Adipocyte (in vitro differentiated cells): ENCODE results near the gene GON7.

ENCODE experiments used
- DNase-seq: peaks from one replicate; pipeline ENCODE4 v3.0.0-alpha.2; 2015; ENCODE audit warnings: low read depth
- H3K27me3 ChIP-seq: replicated peaks from 2 replicates; pipeline ENCODE4 v1.7.0; 2013; ENCODE audit warnings: mild to moderate bottlenecking, low read length, moderate library complexity; ENCODE audit not compliant: control insufficient read depth, insufficient read depth
- H3K36me3 ChIP-seq: 2 replicates; pipeline ENCODE4 v1.7.0; 2013; ENCODE audit warnings: low read length, mild to moderate bottlenecking, moderate library complexity; ENCODE audit not compliant: control insufficient read depth, insufficient read depth, severe bottlenecking
- H3K4me1 ChIP-seq: 2 replicates; pipeline ENCODE4 v1.7.0; 2013; ENCODE audit warnings: mild to moderate bottlenecking, low read length, moderate library complexity; ENCODE audit not compliant: control insufficient read depth, insufficient read depth
- H3K4me3 ChIP-seq: 2 replicates; pipeline ENCODE4 v1.7.0; 2013; ENCODE audit warnings: mild to moderate bottlenecking, low read length, moderate library complexity
- H3K9ac ChIP-seq: 2 replicates; pipeline ENCODE4 v1.7.0; 2013; ENCODE audit warnings: mild to moderate bottlenecking, low read length, moderate library complexity
- H3K9me3 ChIP-seq: 2 replicates; pipeline ENCODE4 v1.7.0; 2013; ENCODE audit warnings: mild to moderate bottlenecking, low read length, moderate library complexity; ENCODE audit not compliant: control insufficient read depth

Gene GON7

GRCh38 chr14:93230539-93230938 lies 23.7 kb upstream of the GON7 start:
- H3K9ac ChIP-seq: no peak overlapping the region
- DNase-seq: no peak
- H3K27me3 ChIP-seq: no peaks in the 10 kb centered on the region

GRCh38 chr14:93228550-93228949 lies 21.7 kb upstream of the GON7 start:
- no peak overlapping the region for H3K4me3 ChIP-seq
- peaks cover 3% of the 10 kb centered on the region for H3K4me1 ChIP-seq
- H3K9me3 ChIP-seq: no peaks in the 10 kb centered on the region
- no peak overlapping the region for H3K9ac ChIP-seq
- no peaks in the 10 kb centered on the region for H3K27me3 ChIP-seq
- DNase-seq: no peak
- H3K36me3 ChIP-seq: peaks cover 33% of the 10 kb centered on the region

More at GRCh38 chr14:93230539-93230938, 23.7 kb upstream of the GON7 start:
- peaks cover 3% of the 10 kb centered on the region for H3K4me1 ChIP-seq
- H3K36me3 ChIP-seq: peaks cover 24% of the 10 kb centered on the region
- no peak overlapping the region for H3K4me3 ChIP-seq
- H3K9me3 ChIP-seq: no peaks in the 10 kb centered on the region

- no peak for DNase-seq
- Histone ChIP-seq H3K9ac (no peak overlapping the region), H3K9me3 (no peaks in the 10 kb centered on the region), H3K27me3 (no peaks in the 10 kb centered on the region), H3K4me3 (no peak overlapping the region), H3K36me3 (peaks cover 51% of the 10 kb centered on the region), H3K4me1 (no peaks in the 10 kb centered on the region)
Observed at GRCh38 chr14:93223565-93223964, 16.7 kb upstream of the GON7 start.

DNA sequence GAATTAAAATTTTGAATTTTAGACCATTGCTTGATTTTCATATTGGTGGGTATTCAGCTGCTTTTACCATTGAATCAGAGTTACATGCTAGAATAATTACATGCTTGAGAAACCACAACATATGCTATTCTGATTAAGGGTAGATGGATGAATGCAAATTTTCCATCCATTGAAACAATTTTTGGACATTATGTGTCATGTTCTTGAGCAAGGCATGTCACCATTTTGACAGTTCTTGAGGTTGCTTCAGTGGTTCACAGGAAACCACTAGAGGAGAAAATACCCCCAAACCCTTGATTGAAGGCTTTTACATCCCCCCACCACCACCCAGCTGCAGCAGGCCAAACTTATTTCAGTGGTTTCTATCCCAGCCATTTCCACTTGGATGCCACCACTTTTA lies 13.6 kb upstream of the GON7 start:
- DNase-seq: no peak
- Histone ChIP-seq H3K9me3 (no peaks in the 10 kb centered on the region), H3K4me3 (no peak overlapping the region), H3K36me3 (peaks cover 55% of the 10 kb centered on the region), H3K4me1 (no peaks in the 10 kb centered on the region), H3K27me3 (no peaks in the 10 kb centered on the region), H3K9ac (no peak overlapping the region)

DNA sequence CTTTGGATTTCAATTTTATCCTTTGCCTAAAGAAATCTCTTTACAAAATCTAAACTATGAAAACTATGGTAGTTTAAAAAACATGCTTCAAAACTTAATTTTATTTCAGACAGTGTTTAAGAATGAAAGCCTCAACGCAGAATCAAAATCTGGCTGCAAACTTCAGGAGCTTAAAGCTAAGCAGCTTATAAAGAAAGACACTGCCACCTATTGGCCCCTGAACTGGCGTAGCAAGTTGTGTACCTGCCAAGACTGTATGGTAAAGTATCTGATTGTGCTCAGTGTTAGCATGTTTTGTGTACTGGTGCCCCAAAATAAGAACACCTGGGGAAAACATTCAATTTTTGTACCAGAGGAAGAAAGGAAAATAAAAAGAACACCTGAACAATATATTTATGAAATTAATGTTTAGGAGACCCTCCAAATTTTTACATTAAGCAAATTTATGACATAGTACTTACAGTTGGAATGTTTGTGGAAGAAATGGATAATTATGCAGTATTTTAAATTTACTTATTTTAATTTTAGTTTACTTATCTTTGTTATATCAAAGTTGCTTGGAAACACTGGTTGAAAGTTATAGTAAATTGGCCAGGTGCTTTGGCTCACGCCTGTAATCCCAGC lies 12.3 kb upstream of the GON7 start:
- H3K9me3 ChIP-seq: no peaks in the 10 kb centered on the region
- H3K4me1 ChIP-seq: no peaks in the 10 kb centered on the region
- no peak overlapping the region for H3K4me3 ChIP-seq
- H3K9ac ChIP-seq: no peak overlapping the region
- peaks cover 56% of the 10 kb centered on the region for H3K36me3 ChIP-seq
- DNase-seq: peak; percentile 56
- H3K27me3 ChIP-seq: no peaks in the 10 kb centered on the region

- DNase-seq: no peak
- Histone ChIP-seq H3K4me3 (no peak overlapping the region), H3K4me1 (no peaks in the 10 kb centered on the region), H3K9me3 (no peaks in the 10 kb centered on the region), H3K9ac (no peak overlapping the region), H3K36me3 (peaks cover 54% of the 10 kb centered on the region), H3K27me3 (no peaks in the 10 kb centered on the region)
Observed at GRCh38 chr14:93214598-93214997, 7.7 kb upstream of the GON7 start.

DNA sequence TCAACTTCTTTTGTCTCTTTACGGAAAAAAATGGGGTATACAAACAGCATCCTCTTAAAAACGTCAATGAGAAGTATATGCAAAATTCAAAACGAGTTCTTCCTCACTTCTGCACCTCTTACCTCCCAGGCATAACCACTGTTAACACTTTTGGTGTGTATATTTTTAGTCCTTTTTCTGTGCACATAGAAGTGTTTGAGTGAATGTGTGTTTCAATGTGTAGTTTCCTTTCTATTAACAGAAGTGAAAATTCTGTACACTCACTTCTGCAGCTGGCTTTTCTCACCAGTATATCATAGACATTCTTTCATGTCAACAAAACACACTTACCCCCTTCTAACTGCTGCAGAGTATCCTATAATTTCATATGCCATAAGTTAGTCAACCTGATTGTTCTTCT lies 5.6 kb upstream of the GON7 start:
- peaks cover 9% of the 10 kb centered on the region for H3K4me1 ChIP-seq
- H3K36me3 ChIP-seq: peaks cover 48% of the 10 kb centered on the region
- H3K4me3 ChIP-seq: no peak overlapping the region
- H3K27me3 ChIP-seq: no peaks in the 10 kb centered on the region
- H3K9me3 ChIP-seq: no peaks in the 10 kb centered on the region
- no peak overlapping the region for H3K9ac ChIP-seq
- no peak for DNase-seq

- H3K27me3 ChIP-seq: no peaks in the 10 kb centered on the region
Observed at GRCh38 chr14:93207468-93208308, 823 bp upstream of the GON7 start.

GRCh38 chr14:93201155-93201704 lies 5.6 kb downstream of the GON7 start:
- no peak overlapping the region for H3K4me3 ChIP-seq
- no peaks in the 10 kb centered on the region for H3K36me3 ChIP-seq
- H3K27me3 ChIP-seq: no peaks in the 10 kb centered on the region
- H3K4me1 ChIP-seq: peaks cover 6% of the 10 kb centered on the region
- H3K9me3 ChIP-seq: no peaks in the 10 kb centered on the region
- H3K9ac ChIP-seq: no peak overlapping the region
- no peak for DNase-seq

More at GRCh38 chr14:93207468-93208308, 823 bp upstream of the GON7 start:
- peak overlapping the region; percentile 98 for H3K4me3 ChIP-seq
- no peaks in the 10 kb centered on the region for H3K9me3 ChIP-seq
- peaks cover 15% of the 10 kb centered on the region for H3K4me1 ChIP-seq
- peaks cover 12% of the 10 kb centered on the region for H3K36me3 ChIP-seq
- DNase-seq: peak; percentile 76
- H3K9ac ChIP-seq: peak overlapping the region; percentile 93

DNA sequence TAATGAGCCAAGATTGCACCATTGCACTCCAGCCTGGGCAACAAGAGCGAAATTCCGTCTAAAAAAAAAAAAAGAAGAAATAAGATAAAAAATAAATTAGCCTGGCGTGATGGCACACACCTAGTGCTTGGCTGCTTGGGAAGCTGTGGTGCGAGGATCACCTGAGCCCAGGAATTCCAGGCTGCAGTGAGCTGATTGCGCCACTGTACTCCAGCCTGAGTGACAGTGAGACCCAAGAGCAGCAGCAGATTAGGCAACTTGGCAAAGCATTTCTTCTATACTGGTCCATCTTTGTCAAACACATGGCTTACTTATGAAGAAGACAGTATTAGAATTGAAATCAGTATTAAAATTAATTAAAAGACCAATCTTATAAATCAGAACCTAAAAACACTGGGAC lies 6.3 kb downstream of the GON7 start:
- Histone ChIP-seq H3K27me3 (no peaks in the 10 kb centered on the region), H3K9me3 (no peaks in the 10 kb centered on the region), H3K36me3 (no peaks in the 10 kb centered on the region), H3K4me3 (no peak overlapping the region), H3K4me1 (no peaks in the 10 kb centered on the region), H3K9ac (no peak overlapping the region)
- no peak for DNase-seq

GRCh38 chr14:93199031-93199430 lies 7.8 kb downstream of the GON7 start:
- Histone ChIP-seq H3K27me3 (no peaks in the 10 kb centered on the region), H3K4me3 (no peak overlapping the region), H3K36me3 (no peaks in the 10 kb centered on the region), H3K9me3 (no peaks in the 10 kb centered on the region), H3K9ac (no peak overlapping the region), H3K4me1 (no peaks in the 10 kb centered on the region)
- no peak for DNase-seq
